Smooth muscle cell (in vitro differentiated cells): ENCODE results near the gene NSD2. TPM values are rescaled to one million over a fixed set of nuclear protein-coding genes. Genes with fewer than 3 reads are reported as not detected.
"Not testable (repeated sequence)": the region's sequence is repeated elsewhere in the genome, so short reads cannot be mapped to it uniquely, and the experiment has no call there.

Experiments used
- DNase-seq: peaks from one replicate; lab custom pipeline; 2025; ENCODE audit not compliant: unreplicated experiment; lab: John Stamatoyannopoulos, UW
- H2AFZ ChIP-seq: fragments of 200-600 bp; sonication (generic); 2 replicates; pipeline ENCODE4 v1.6.0; 2016; ENCODE audit warnings: antibody characterized with exemption, low read depth, mild to moderate bottlenecking
- H3F3A ChIP-seq: fragments of 200-600 bp; sonication (generic); 2 replicates; pipeline ENCODE4 v1.6.0; 2017; ENCODE audit warnings: antibody characterized with exemption, low read depth
- H3K27ac ChIP-seq: fragments of 200-600 bp; sonication (generic); 2 replicates; pipeline ENCODE4 v1.5.1; 2016; ENCODE audit warnings: low read depth, mild to moderate bottlenecking
- H3K27me3 ChIP-seq: fragments of 200-600 bp; sonication (generic); 2 replicates; pipeline ENCODE4 v1.6.1; 2016; ENCODE audit warnings: low read depth, mild to moderate bottlenecking
- H3K36me3 ChIP-seq: fragments of 200-600 bp; sonication (generic); 2 replicates; pipeline ENCODE4 v1.5.1; 2016; ENCODE audit warnings: low read depth
- H3K4me1 ChIP-seq: fragments of 200-600 bp; sonication (generic); 2 replicates; pipeline ENCODE4 v1.5.1; 2016; ENCODE audit warnings: low read depth
- H3K4me2 ChIP-seq: fragments of 200-600 bp; sonication (generic); 2 replicates; pipeline ENCODE4 v1.6.0; 2016; ENCODE audit warnings: mild to moderate bottlenecking
- H3K4me3 ChIP-seq: fragments of 200-600 bp; sonication (generic); 2 replicates; pipeline ENCODE4 v1.5.1; 2016; ENCODE audit warnings: mild to moderate bottlenecking
- H3K79me2 ChIP-seq: fragments of 200-600 bp; sonication (generic); 2 replicates; pipeline ENCODE4 v1.6.0; 2016; ENCODE audit warnings: low read depth, mild to moderate bottlenecking
- H3K9ac ChIP-seq: fragments of 200-600 bp; sonication (generic); 2 replicates; pipeline ENCODE4 v1.6.0; 2016; ENCODE audit warnings: low read depth
- H3K9me3 ChIP-seq: fragments of 200-600 bp; sonication (generic); replicated peaks from 2 replicates; pipeline ENCODE4 v1.5.1; 2016; ENCODE audit warnings: low read depth
- H4K20me1 ChIP-seq: fragments of 200-600 bp; sonication (generic); 2 replicates; pipeline ENCODE4 v1.6.0; 2016; ENCODE audit warnings: low read depth
- CTCF ChIP-seq: fragments of 200-600 bp; sonication (generic); IDR thresholded peaks from 2 replicates; pipeline ENCODE4 v1.5.1; 2017; ENCODE audit warnings: borderline replicate concordance, mild to moderate bottlenecking, antibody characterized with exemption; ENCODE audit not compliant: insufficient read depth, poor library complexity, severe bottlenecking
- WGBS: methylation state at CpG from one replicate; pipeline ENCODE4 v1.1.7; 2016; ENCODE audit warnings: low lambda C conversion rate; 5-methylcytosine and 5-hydroxymethylcytosine counted together
- polyA plus RNA-seq: library from polyadenylated mRNA; unstranded; fragments of >200 nt; fragmentation: Nextera tagmentation; extraction: Ambion mirVana; gene quantifications from 2 replicates; pipeline ENCODE4 v1.2.1, GENCODE V29; 2016
- total RNA-seq: library from RNA; depleted of rRNA; stranded (reverse); fragments of >200 nt; gene quantifications from 2 replicates; pipeline ENCODE4 v1.2.3, GENCODE V29; 2014

The NSD2 gene
- total and polyA plus RNA-seq, 2 experiments from 2014 or later, result 13.0 to 15.0 TPM

GRCh38 chr4:2011583-2011982, 140.4 kb downstream of the NSD2 start:
- peaks cover 22% of the 10 kb centered on the region for H3K79me2 ChIP-seq
- H4K20me1 ChIP-seq, result peaks cover 10% of the 10 kb centered on the region
- no peak overlapping the region for H3K27ac ChIP-seq
- H3K4me2 ChIP-seq, result no peak overlapping the region
- H3K4me3 ChIP-seq, result no peak overlapping the region
- no peaks in the 10 kb centered on the region for H3K36me3 ChIP-seq
- no peak for DNase-seq
- peaks cover 7% of the 10 kb centered on the region for H3K4me1 ChIP-seq
- H3K27me3 ChIP-seq, result no peaks in the 10 kb centered on the region
- H2AFZ ChIP-seq, result no peak overlapping the region
- WGBS, result 88% methylated on average over 3 of the region's 3 CpGs
- H3K9ac ChIP-seq, result no peak overlapping the region
- H3F3A ChIP-seq, result peaks cover 5% of the 10 kb centered on the region
- H3K9me3 ChIP-seq, result no peaks in the 10 kb centered on the region
- TF ChIP-seq CTCF, result no peak

DNA sequence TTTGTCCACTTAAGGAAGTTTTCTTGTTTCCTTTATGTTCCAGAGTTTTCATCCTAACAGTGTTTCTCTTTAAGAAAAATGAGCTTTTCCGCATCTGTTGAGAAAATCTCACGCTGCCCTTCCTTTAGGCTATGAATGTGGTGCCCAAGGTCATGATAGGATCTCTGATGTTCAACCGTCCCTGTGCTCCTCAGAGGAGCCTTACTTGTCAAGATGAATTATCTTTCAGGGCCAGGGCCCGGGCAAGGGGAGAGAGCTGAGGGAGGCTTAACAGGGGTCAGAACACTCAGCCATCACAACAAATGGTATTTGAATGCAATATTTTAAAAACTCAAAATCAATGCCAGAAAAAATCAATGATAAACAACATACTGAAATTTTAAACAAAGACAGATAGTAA, 143.8 kb downstream of the NSD2 start:
- 77% methylated on average over 4 of the region's 4 CpGs for WGBS
- H3K4me2 ChIP-seq, result no peak overlapping the region
- H3K4me3 ChIP-seq, result no peak overlapping the region
- no peak overlapping the region for H2AFZ ChIP-seq
- H3K4me1 ChIP-seq, result peaks cover 1% of the 10 kb centered on the region
- no peaks in the 10 kb centered on the region for H3K27me3 ChIP-seq
- H3K27ac ChIP-seq, result no peak overlapping the region
- no peak for TF ChIP-seq CTCF
- H3F3A ChIP-seq, result no peaks in the 10 kb centered on the region
- DNase-seq, result no peak
- H3K9ac ChIP-seq, result no peak overlapping the region
- H4K20me1 ChIP-seq, result no peaks in the 10 kb centered on the region
- H3K79me2 ChIP-seq, result no peaks in the 10 kb centered on the region
- H3K36me3 ChIP-seq, result no peaks in the 10 kb centered on the region
- no peaks in the 10 kb centered on the region for H3K9me3 ChIP-seq

DNA sequence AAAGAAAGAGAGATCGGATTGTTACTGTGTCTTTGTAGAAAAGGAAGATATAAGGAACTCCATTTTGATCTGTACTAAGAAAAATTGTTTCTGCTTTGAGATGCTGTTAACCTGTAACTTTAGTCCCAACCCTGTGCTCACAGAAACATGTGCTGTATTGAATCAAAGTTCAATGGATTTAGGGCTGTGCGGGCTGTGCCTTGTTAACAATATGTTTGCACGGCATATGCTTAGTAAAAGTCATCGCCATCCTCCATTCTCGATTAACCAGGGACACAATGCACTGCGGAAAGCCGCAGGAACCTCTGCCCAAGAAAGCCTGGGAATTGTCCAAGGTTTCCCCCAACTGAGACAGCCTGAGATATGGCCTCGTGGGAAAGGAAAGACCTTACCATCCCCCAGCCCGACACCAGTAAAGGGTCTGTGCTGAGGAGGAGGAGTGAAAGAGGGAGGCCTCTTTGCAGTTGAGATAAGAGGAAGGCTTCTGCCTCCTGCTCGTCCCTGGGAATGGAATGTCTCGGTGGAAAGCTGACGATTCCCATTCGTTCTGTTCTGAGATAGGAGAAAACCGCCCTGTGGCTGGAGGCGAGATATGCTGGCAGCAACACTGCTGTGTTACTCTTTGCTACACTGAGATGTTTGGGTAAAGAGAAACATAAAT, 150.3 kb downstream of the NSD2 start:
- H3K4me2 ChIP-seq, result peak overlapping the region; percentile 79
- not testable (repeated sequence) for H3K27me3 ChIP-seq, H3K36me3 ChIP-seq, H3K27ac ChIP-seq, H3F3A ChIP-seq, H4K20me1 ChIP-seq, DNase-seq, H3K9me3 ChIP-seq, H3K79me2 ChIP-seq, H3K9ac ChIP-seq
- H3K4me1 ChIP-seq, result peaks cover 11% of the 10 kb centered on the region
- H3K4me3 ChIP-seq, result peak overlapping the region; percentile 44
- peak overlapping the region; percentile 69 for H2AFZ ChIP-seq
- WGBS, result 20% methylated on average over 15 of the region's 15 CpGs

GRCh38 chr4:2024683-2025082, 153.5 kb downstream of the NSD2 start:
- Histone ChIP-seq H3K4me3 (no peak overlapping the region), H3F3A (no peaks in the 10 kb centered on the region), H3K27ac (no peak overlapping the region), H2AFZ (no peak overlapping the region), H3K9me3 (no peaks in the 10 kb centered on the region), H3K79me2 (no peaks in the 10 kb centered on the region), H3K27me3 (peaks cover 14% of the 10 kb centered on the region), H3K4me2 (no peak overlapping the region), H3K4me1 (peaks cover 11% of the 10 kb centered on the region), H4K20me1 (no peaks in the 10 kb centered on the region), H3K36me3 (no peaks in the 10 kb centered on the region), H3K9ac (no peak overlapping the region)
- no peak for TF ChIP-seq CTCF
- DNase-seq, result no peak
